ENCODE measurements around the gene CDC42EP4. TPM values are rescaled to one million over a fixed set of nuclear protein-coding genes. Genes with fewer than 3 reads are reported as not detected.

Gene CDC42EP4
- total RNA-seq, 1 experiment from 2014 or later = 25.8 TPM

- Histone ChIP-seq H3K9me3 (no peaks in the 10 kb centered on the region), H3K36me3 (ENCODE audit: control insufficient read depth, insufficient read depth, low read length) (no peaks in the 10 kb centered on the region), H3K4me1 (0 out of 2 replicates have a peak, but pooled peaks cover 8% of the 10 kb centered on the region), H3K27me3 (replicated peaks; ENCODE audit: control insufficient read depth, insufficient read depth, low read length) (no peaks in the 10 kb centered on the region), H3K4me3 (ENCODE audit: low read depth, low read length) (no peak overlapping the region)
- Mint-ChIP-seq H3K36me3 (ENCODE audit: insufficient read depth, unreplicated experiment) (no peaks in the 10 kb centered on the region), H3K4me1 (ENCODE audit: low read depth, unreplicated experiment) (peaks cover 6% of the 10 kb centered on the region), H3K4me3 (ENCODE audit: unreplicated experiment) (no peak overlapping the region), H3K9me3 (ENCODE audit: unreplicated experiment) (no peaks in the 10 kb centered on the region), H3K27ac (ENCODE audit: unreplicated experiment) (no peak overlapping the region), H3K27me3 (ENCODE audit: insufficient read depth, unreplicated experiment) (no peaks in the 10 kb centered on the region)
- TF ChIP-seq CTCF (IDR thresholded peaks at IDR 0.05; ENCODE audit: insufficient read depth in 1 of 2, low read depth in 1 of 2, low read length in 1 of 2, severe bottlenecking in 1 of 2, unreplicated experiment in 1 of 2) = no peak
- intact Hi-C loops (cut with micrococcal nuclease; ENCODE audit: unreplicated experiment) = no loop called here
- no TSS peak for BruUV-seq (replicated peaks)
- ChIA-PET CTCF (no interaction called here), POLR2A (no interaction called here)
- DNase-seq = no peak
These were observed 15.9 kb upstream of the CDC42EP4 start for GRCh38 chr17:73327676-73328075.

- no peaks in the 10 kb centered on the region for H3K36me3 Mint-ChIP-seq (ENCODE audit: insufficient read depth, unreplicated experiment)
- BruUV-seq (replicated peaks) = no TSS peak
- CTCF ChIA-PET = interaction anchor here (0.6 to 1.0 kb wide), 4 partner anchors 15 to 395 kb away, joined by 3 to 7 read pairs (median 4); a partner anchor contains a TSS
These were observed 13.7 kb upstream of the CDC42EP4 start for GRCh38 chr17:73325527-73325842.

GRCh38 chr17:73324711-73325526, 13.1 kb upstream of the CDC42EP4 start:
- no peaks in the 10 kb centered on the region for H3K9me3 ChIP-seq
- POLR2A ChIA-PET = no interaction called here

More at GRCh38 chr17:73325527-73325842, 13.7 kb upstream of the CDC42EP4 start:
- intact Hi-C loops (cut with micrococcal nuclease; ENCODE audit: unreplicated experiment) = no loop called here
- Mint-ChIP-seq H3K9me3 (ENCODE audit: unreplicated experiment) (no peaks in the 10 kb centered on the region), H3K27me3 (ENCODE audit: insufficient read depth, unreplicated experiment) (no peaks in the 10 kb centered on the region), H3K4me1 (ENCODE audit: low read depth, unreplicated experiment) (peaks cover 6% of the 10 kb centered on the region), H3K27ac (ENCODE audit: unreplicated experiment) (no peak overlapping the region), H3K4me3 (ENCODE audit: unreplicated experiment) (no peak overlapping the region)
- DNase-seq = no peak
- H3K36me3 ChIP-seq (ENCODE audit: control insufficient read depth, insufficient read depth, low read length) = no peaks in the 10 kb centered on the region
- POLR2A ChIA-PET = no interaction called here
- no peaks in the 10 kb centered on the region for H3K9me3 ChIP-seq
- no peak overlapping the region for H3K4me3 ChIP-seq (ENCODE audit: low read depth, low read length)
- H3K4me1 ChIP-seq = 0 out of 2 replicates have a peak, but pooled peaks cover 8% of the 10 kb centered on the region
- no peaks in the 10 kb centered on the region for H3K27me3 ChIP-seq (replicated peaks; ENCODE audit: control insufficient read depth, insufficient read depth, low read length)
- no peak for TF ChIP-seq CTCF (IDR thresholded peaks at IDR 0.05; ENCODE audit: insufficient read depth in 1 of 2, low read depth in 1 of 2, low read length in 1 of 2, severe bottlenecking in 1 of 2, unreplicated experiment in 1 of 2)

More at GRCh38 chr17:73324711-73325526, 13.1 kb upstream of the CDC42EP4 start:
- no peak overlapping the region for H3K27ac Mint-ChIP-seq (ENCODE audit: unreplicated experiment)
- CTCF ChIA-PET = interaction anchor here (0.6 to 1.0 kb wide), 2 partner anchors 14 to 396 kb away, joined by 4 to 5 read pairs; no protein-coding TSS in a partner anchor
- Histone ChIP-seq H3K4me3 (ENCODE audit: low read depth, low read length) (no peak overlapping the region), H3K36me3 (ENCODE audit: control insufficient read depth, insufficient read depth, low read length) (no peaks in the 10 kb centered on the region), H3K27me3 (replicated peaks; ENCODE audit: control insufficient read depth, insufficient read depth, low read length) (no peaks in the 10 kb centered on the region), H3K4me1 (0 out of 2 replicates have a peak, but pooled peaks cover 8% of the 10 kb centered on the region)
- H3K4me3 Mint-ChIP-seq (ENCODE audit: unreplicated experiment) = no peak overlapping the region
- no peak for TF ChIP-seq CTCF (IDR thresholded peaks at IDR 0.05; ENCODE audit: insufficient read depth in 1 of 2, low read depth in 1 of 2, low read length in 1 of 2, severe bottlenecking in 1 of 2, unreplicated experiment in 1 of 2)
- DNase-seq = no peak
- no TSS peak for BruUV-seq (replicated peaks)
- intact Hi-C loops (cut with micrococcal nuclease; ENCODE audit: unreplicated experiment) = no loop called here
- no peaks in the 10 kb centered on the region for H3K27me3 Mint-ChIP-seq (ENCODE audit: insufficient read depth, unreplicated experiment)
- no peaks in the 10 kb centered on the region for H3K36me3 Mint-ChIP-seq (ENCODE audit: insufficient read depth, unreplicated experiment)
- H3K9me3 Mint-ChIP-seq (ENCODE audit: unreplicated experiment) = no peaks in the 10 kb centered on the region
- H3K4me1 Mint-ChIP-seq (ENCODE audit: low read depth, unreplicated experiment) = peaks cover 6% of the 10 kb centered on the region

All from Caco-2 (cell line).